ENCODE data around the gene ANXA8.
"Not testable (repeated sequence)": the region's sequence is repeated elsewhere in the genome, so short reads cannot be mapped to it uniquely, and the experiment has no call there.

- not testable (repeated sequence) for TF ChIP-seq POLR2A (IDR thresholded peaks at IDR 0.05; ENCODE audit: low read depth, low read length); POLR2AphosphoS5 (IDR thresholded peaks at IDR 0.05; ENCODE audit: low read depth, low read length); TAF1 (IDR thresholded peaks at IDR 0.05; ENCODE audit: low read depth, low read length); PAX5 (IDR thresholded peaks at IDR 0.05; ENCODE audit: insufficient read depth, low read length, severe bottlenecking); SPI1 (IDR thresholded peaks at IDR 0.05; ENCODE audit: low read depth, low read length)
Observed at GRCh38 chr10:47475101-47475500, 8.8 kb downstream of the ANXA8 start.
